Measurements from ENCODE around the gene CWC27.

Gene CWC27

DNA sequence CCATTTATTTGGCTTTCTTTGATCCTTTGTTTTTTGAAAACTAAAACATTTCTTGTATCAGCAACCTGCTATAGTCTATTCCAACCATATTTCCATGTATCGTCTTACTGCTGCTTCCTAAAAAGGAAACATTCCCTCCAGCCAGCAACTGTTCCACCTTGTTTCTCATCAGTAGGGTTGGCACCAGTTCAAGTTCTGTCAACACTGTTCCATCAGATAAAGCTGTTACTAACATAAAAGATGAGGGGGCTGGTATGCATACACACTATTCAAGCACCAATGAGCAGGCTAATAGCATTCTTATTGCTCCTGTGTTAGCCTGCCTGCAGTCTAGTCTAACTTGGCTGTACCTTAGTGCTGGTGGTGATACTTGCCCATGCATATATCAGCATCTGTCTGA lies 178.3 kb downstream of the CWC27 start:
- Histone ChIP-seq H3K4me3 (IDR thresholded peaks at IDR 0.05; ENCODE audit: insufficient read depth, low read depth, low read length) (no peak overlapping the region), H4K20me1 (ENCODE audit: insufficient read depth) (no peaks in the 10 kb centered on the region), H3K36me3 (ENCODE audit: insufficient read depth) (no peaks in the 10 kb centered on the region), H3K4me1 (ENCODE audit: low read depth, poor library complexity, severe bottlenecking) (no peaks in the 10 kb centered on the region), H3K27me3 (ENCODE audit: insufficient read depth, low read depth) (no peaks in the 10 kb centered on the region), H2AFZ (ENCODE audit: low read depth) (no peak overlapping the region), H3K9ac (no peak overlapping the region), H3K79me2 (ENCODE audit: insufficient read depth, low read depth) (no peaks in the 10 kb centered on the region), H3K27ac (no peak overlapping the region), H3K4me2 (no peak overlapping the region)
- TF ChIP-seq, protein P1, sequence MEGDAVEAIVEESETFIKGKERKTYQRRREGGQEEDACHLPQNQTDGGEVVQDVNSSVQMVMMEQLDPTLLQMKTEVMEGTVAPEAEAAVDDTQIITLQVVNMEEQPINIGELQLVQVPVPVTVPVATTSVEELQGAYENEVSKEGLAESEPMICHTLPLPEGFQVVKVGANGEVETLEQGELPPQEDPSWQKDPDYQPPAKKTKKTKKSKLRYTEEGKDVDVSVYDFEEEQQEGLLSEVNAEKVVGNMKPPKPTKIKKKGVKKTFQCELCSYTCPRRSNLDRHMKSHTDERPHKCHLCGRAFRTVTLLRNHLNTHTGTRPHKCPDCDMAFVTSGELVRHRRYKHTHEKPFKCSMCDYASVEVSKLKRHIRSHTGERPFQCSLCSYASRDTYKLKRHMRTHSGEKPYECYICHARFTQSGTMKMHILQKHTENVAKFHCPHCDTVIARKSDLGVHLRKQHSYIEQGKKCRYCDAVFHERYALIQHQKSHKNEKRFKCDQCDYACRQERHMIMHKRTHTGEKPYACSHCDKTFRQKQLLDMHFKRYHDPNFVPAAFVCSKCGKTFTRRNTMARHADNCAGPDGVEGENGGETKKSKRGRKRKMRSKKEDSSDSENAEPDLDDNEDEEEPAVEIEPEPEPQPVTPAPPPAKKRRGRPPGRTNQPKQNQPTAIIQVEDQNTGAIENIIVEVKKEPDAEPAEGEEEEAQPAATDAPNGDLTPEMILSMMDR (conservative IDR thresholded peaks at IDR 0.05; ENCODE audit: low read depth, low read length), result no peak

DNA sequence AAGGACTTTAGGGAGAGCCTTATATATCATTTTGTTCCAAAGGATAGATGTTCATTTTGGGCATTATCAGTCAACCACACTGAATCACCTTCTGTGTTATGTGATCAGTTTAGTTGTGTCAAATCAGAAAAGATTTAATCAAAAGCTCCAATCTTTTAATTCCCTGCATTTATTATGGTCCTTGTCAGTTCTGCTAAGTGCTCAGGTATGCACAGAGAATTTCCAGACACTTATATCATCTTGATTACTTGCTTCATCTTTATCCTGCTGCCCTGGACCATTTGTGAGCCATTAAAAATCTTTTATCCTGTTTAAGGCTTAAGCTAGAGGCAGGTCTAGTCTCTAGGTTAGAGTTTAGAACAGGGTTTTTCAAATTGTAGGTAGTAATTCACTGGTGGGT lies 179.1 kb downstream of the CWC27 start:
- Histone ChIP-seq H4K20me1 (ENCODE audit: insufficient read depth) (no peaks in the 10 kb centered on the region), H3K4me3 (IDR thresholded peaks at IDR 0.05; ENCODE audit: insufficient read depth, low read depth, low read length) (no peak overlapping the region), H3K4me1 (ENCODE audit: low read depth, poor library complexity, severe bottlenecking) (no peaks in the 10 kb centered on the region), H3K27me3 (ENCODE audit: insufficient read depth, low read depth) (no peaks in the 10 kb centered on the region), H3K79me2 (ENCODE audit: insufficient read depth, low read depth) (no peaks in the 10 kb centered on the region), H3K9ac (no peak overlapping the region), H3K4me2 (no peak overlapping the region), H3K36me3 (ENCODE audit: insufficient read depth) (no peaks in the 10 kb centered on the region), H2AFZ (ENCODE audit: low read depth) (no peak overlapping the region), H3K27ac (no peak overlapping the region)
- TF ChIP-seq, protein P1 (conservative IDR thresholded peaks at IDR 0.05; ENCODE audit: low read depth, low read length), result no peak

DNA sequence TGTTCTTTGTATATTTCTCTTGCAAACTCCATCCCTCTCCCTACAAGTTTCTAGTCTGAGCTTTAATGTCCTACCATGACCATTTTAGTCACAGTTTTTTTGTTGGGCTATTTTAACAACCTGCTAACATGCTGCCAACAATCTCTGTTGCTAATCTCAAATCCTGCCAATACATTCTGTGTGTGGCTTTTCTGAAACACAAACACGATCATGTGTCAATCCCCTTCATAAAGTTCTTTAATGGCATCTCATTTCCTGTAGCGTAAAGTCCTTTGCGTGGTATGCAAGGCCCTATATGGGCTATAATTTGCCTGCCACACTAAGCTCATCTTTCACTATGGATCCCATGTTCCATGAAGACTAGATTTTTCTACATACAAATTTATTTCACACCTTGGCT lies 180.6 kb downstream of the CWC27 start:
- no peak overlapping the region for H2AFZ ChIP-seq (ENCODE audit: low read depth)
- H3K36me3 ChIP-seq (ENCODE audit: insufficient read depth), result no peaks in the 10 kb centered on the region
- no peak overlapping the region for H3K9ac ChIP-seq
- no peaks in the 10 kb centered on the region for H3K27me3 ChIP-seq (ENCODE audit: insufficient read depth, low read depth)
- H3K79me2 ChIP-seq (ENCODE audit: insufficient read depth, low read depth), result no peaks in the 10 kb centered on the region
- TF ChIP-seq, protein P1 (conservative IDR thresholded peaks at IDR 0.05; ENCODE audit: low read depth, low read length), result no peak
- H3K4me3 ChIP-seq (IDR thresholded peaks at IDR 0.05; ENCODE audit: insufficient read depth, low read depth, low read length), result no peak overlapping the region
- H4K20me1 ChIP-seq (ENCODE audit: insufficient read depth), result no peaks in the 10 kb centered on the region
- H3K4me2 ChIP-seq, result no peak overlapping the region
- no peaks in the 10 kb centered on the region for H3K4me1 ChIP-seq (ENCODE audit: low read depth, poor library complexity, severe bottlenecking)
- no peak overlapping the region for H3K27ac ChIP-seq

DNA sequence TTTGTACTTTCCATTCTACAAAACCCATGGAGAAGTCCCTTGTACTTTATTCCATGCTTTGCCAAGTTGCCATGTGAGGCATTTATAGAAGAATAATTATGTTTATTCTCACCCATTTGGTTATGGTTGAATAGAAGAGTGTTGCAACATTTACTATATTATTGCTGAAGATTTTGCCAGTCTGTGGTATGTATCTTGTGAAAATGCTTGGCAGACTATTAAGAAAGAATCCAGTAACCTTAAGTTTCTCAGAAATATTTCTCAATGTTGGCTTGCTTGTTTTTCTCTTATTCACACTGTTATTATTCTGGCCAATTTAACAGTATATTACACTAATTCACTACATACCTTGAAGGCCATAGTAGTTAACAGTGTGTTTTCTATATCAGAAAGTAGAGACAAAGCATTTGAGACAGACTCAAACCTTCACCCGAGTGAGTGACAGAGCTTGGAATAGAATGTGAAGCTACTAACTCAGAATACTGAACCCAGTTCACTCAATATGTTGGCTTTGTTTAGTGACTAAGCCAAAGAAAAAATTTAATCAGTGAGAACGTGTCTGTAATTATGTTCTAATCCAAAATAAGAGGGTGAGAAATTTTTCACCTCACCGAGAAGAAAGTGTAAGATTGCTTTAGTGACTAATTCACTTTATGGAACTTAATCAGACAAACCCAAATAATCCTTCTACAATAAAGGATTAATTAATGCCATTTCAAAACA lies 184.4 kb downstream of the CWC27 start:
- no peak overlapping the region for H2AFZ ChIP-seq (ENCODE audit: low read depth)
- TF ChIP-seq, protein P1 (conservative IDR thresholded peaks at IDR 0.05; ENCODE audit: low read depth, low read length), result no peak

More for the DNA sequence above, 184.4 kb downstream of the CWC27 start:
- Histone ChIP-seq H3K9ac (no peak overlapping the region), H3K79me2 (ENCODE audit: insufficient read depth, low read depth) (no peaks in the 10 kb centered on the region), H3K36me3 (ENCODE audit: insufficient read depth) (no peaks in the 10 kb centered on the region), H3K27ac (no peak overlapping the region), H3K4me2 (no peak overlapping the region), H3K4me1 (ENCODE audit: low read depth, poor library complexity, severe bottlenecking) (peaks cover 5% of the 10 kb centered on the region), H3K27me3 (ENCODE audit: insufficient read depth, low read depth) (no peaks in the 10 kb centered on the region), H3K4me3 (IDR thresholded peaks at IDR 0.05; ENCODE audit: insufficient read depth, low read depth, low read length) (no peak overlapping the region), H4K20me1 (ENCODE audit: insufficient read depth) (no peaks in the 10 kb centered on the region)
